Prostate gland (tissue), 2 donors: Measurements from ENCODE around the gene EGFLAM. TPM values are rescaled to one million over a fixed set of nuclear protein-coding genes. Genes with fewer than 3 reads are reported as not detected.
A peak's percentile ranks its signal among the peaks of the same experiment; 100 is the strongest.
"Not testable (repeated sequence)": the region's sequence is repeated elsewhere in the genome, so short reads cannot be mapped to it uniquely, and the experiment has no call there.

Experiments
- DNase-seq: peaks from one replicate; pipeline ENCODE4 v3.0.0-alpha.2; 2019; ENCODE audit warnings: low spot score
- H3K27ac ChIP-seq, 2 donors: fragments of 200-600 bp; sonication (generic); 2 replicates each; pipeline ENCODE4 v1.5.1; 2017 to 2019
- H3K27me3 ChIP-seq: fragments of 200-600 bp; sonication (generic); replicated peaks from 2 replicates; pipeline ENCODE4 v1.5.1; 2019; ENCODE audit not compliant: insufficient read depth
- H3K36me3 ChIP-seq, 2 donors: fragments of 200-600 bp; sonication (generic); 1 replicate in 1 of 2; 2 replicates in 1 of 2; pipeline versions ENCODE4 v1.5.1 to v1.8.1; 2017 to 2019
- H3K4me1 ChIP-seq: fragments of 200-600 bp; sonication (generic); replicated peaks from 2 replicates; pipeline ENCODE4 v1.5.1; 2019
- H3K4me3 ChIP-seq, 2 donors: fragments of 200-600 bp; sonication (generic); 2 replicates each; pipeline ENCODE4 v1.5.1; 2017 to 2019
- H3K9me3 ChIP-seq: fragments of 200-600 bp; sonication (generic); 2 replicates; pipeline ENCODE4 v1.5.1; 2017
- CTCF ChIP-seq, 4 experiments: fragments of 200-600 bp in 2 of 4; fragments of 450-650 bp in 2 of 4; sonication (generic) in 2 of 4; IDR thresholded peaks; 1 replicate in 3 of 4; 2 replicates in 1 of 4; pipeline ENCODE4 v1.5.1; 2016 to 2019; ENCODE audit warnings: antibody characterized with exemption in 4 of 4, mild to moderate bottlenecking in 2 of 4, moderate library complexity in 2 of 4
- POLR2A ChIP-seq: fragments of 450-650 bp; IDR thresholded peaks from one replicate; pipeline ENCODE4 v1.6.1; 2016; ENCODE audit warnings: antibody characterized with exemption, mild to moderate bottlenecking
- POLR2AphosphoS5 ChIP-seq: sonication (generic); formaldehyde crosslinking; IDR thresholded peaks from one replicate; pipeline ENCODE4 v1.6.1; 2017; ENCODE audit warnings: antibody characterized with exemption
- WGBS: methylation state at CpG from one replicate; pipeline ENCODE4 v1.1.5; 2018; 5-methylcytosine and 5-hydroxymethylcytosine counted together
- intact Hi-C: fragments of 100-400 bp; cut with DNase I; formaldehyde crosslinking; loops from one replicate; pipeline ENCODE4 v1.14.2; 2022
- total RNA-seq, 2 donors: library from RNA; depleted of rRNA; stranded (reverse); fragments of >200 nt; gene quantifications; one replicate each; pipeline ENCODE4 v1.1.0, GENCODE V29; 2016

EGFLAM gene
- total RNA-seq, 2 donors from 2014 or later: 4.1 to 14.1 TPM

- Histone ChIP-seq H3K4me3 (no peak overlapping the region), H3K4me1 (no peaks in the 10 kb centered on the region), H3K36me3 (no peaks in the 10 kb centered on the region), H3K27me3 (no peaks in the 10 kb centered on the region), H3K9me3 (no peaks in the 10 kb centered on the region), H3K27ac (no peak overlapping the region)
- TF ChIP-seq POLR2AphosphoS5 (no peak), POLR2A (no peak), CTCF (IDR thresholded peaks at IDR 0.05) (no peak)
- 56% methylated on average over 9 of the region's 9 CpGs for WGBS
- no peak for DNase-seq
- intact Hi-C loops: no loop called here
Observed at GRCh38 chr5:38408446-38409198, 150.3 kb downstream of the EGFLAM start.

GRCh38 chr5:38410304-38410990 lies 152.1 kb downstream of the EGFLAM start:
- intact Hi-C loops: no loop called here
- Histone ChIP-seq H3K27me3 (no peaks in the 10 kb centered on the region), H3K36me3 (no peaks in the 10 kb centered on the region), H3K27ac (no peak overlapping the region), H3K4me1 (no peaks in the 10 kb centered on the region), H3K4me3 (no peak overlapping the region), H3K9me3 (no peaks in the 10 kb centered on the region)
- TF ChIP-seq POLR2AphosphoS5: no peak
- no peak for TF ChIP-seq POLR2A
- TF ChIP-seq CTCF (IDR thresholded peaks at IDR 0.05): no peak
- WGBS: 92% methylated on average over 7 of the region's 7 CpGs
- no peak for DNase-seq

GRCh38 chr5:38413696-38414095 lies 155.3 kb downstream of the EGFLAM start:
- H3K4me1 ChIP-seq: no peaks in the 10 kb centered on the region
- H3K9me3 ChIP-seq: no peaks in the 10 kb centered on the region
- no peak overlapping the region for H3K27ac ChIP-seq
- intact Hi-C loops: no loop called here
- DNase-seq: no peak
- H3K36me3 ChIP-seq: no peaks in the 10 kb centered on the region
- TF ChIP-seq CTCF (IDR thresholded peaks at IDR 0.05): no peak
- no peak for TF ChIP-seq POLR2AphosphoS5
- no peak for TF ChIP-seq POLR2A
- H3K27me3 ChIP-seq: no peaks in the 10 kb centered on the region
- no peak overlapping the region for H3K4me3 ChIP-seq
- 88% methylated on average over 12 of the region's 12 CpGs for WGBS

GRCh38 chr5:38414348-38414747 lies 156.0 kb downstream of the EGFLAM start:
- DNase-seq: no peak
- no peaks in the 10 kb centered on the region for H3K4me1 ChIP-seq
- no peaks in the 10 kb centered on the region for H3K36me3 ChIP-seq
- intact Hi-C loops: no loop called here
- WGBS: 84% methylated on average over 4 of the region's 4 CpGs
- H3K4me3 ChIP-seq: no peak overlapping the region
- no peaks in the 10 kb centered on the region for H3K27me3 ChIP-seq
- H3K27ac ChIP-seq: no peak overlapping the region
- TF ChIP-seq POLR2A (no peak), POLR2AphosphoS5 (no peak)
- H3K9me3 ChIP-seq: no peaks in the 10 kb centered on the region

- H3K9me3 ChIP-seq, H3K27ac ChIP-seq, DNase-seq, H3K4me3 ChIP-seq, H3K4me1 ChIP-seq, intact Hi-C loops, H3K27me3 ChIP-seq, H3K36me3 ChIP-seq: not testable (repeated sequence)
- 78% methylated on average over 5 of the region's 5 CpGs for WGBS
Observed at GRCh38 chr5:38415772-38416171, 157.4 kb downstream of the EGFLAM start.

- no peak overlapping the region for H3K4me3 ChIP-seq
- H3K27ac ChIP-seq: no peak overlapping the region
- 16% methylated on average over 5 of the region's 5 CpGs for WGBS
- TF ChIP-seq POLR2A: no peak
- TF ChIP-seq POLR2AphosphoS5: peak; percentile 9
- intact Hi-C loops: no loop called here
- H3K36me3 ChIP-seq: no peaks in the 10 kb centered on the region
- H3K27me3 ChIP-seq: no peaks in the 10 kb centered on the region
- no peaks in the 10 kb centered on the region for H3K4me1 ChIP-seq
- DNase-seq: no peak
- no peaks in the 10 kb centered on the region for H3K9me3 ChIP-seq
Observed at GRCh38 chr5:38417658-38418017, 159.3 kb downstream of the EGFLAM start.
